Body of pancreas (tissue), 4 donors: ENCODE measurements around the gene HES1.

Experiments
- POLR2A ChIP-seq, 3 donors: fragments of 450-650 bp; IDR thresholded peaks; one replicate each; pipeline ENCODE4 v1.6.1; 2016; ENCODE audit warnings: antibody characterized with exemption in 3 of 3, mild to moderate bottlenecking in 2 of 3
- TF ChIP-seq, protein P1 (sequence below), 7 experiments: fragments of 450-650 bp in 4 of 7; fragments of 200-600 bp in 3 of 7; sonication (generic) in 3 of 7; IDR thresholded peaks; one replicate each; pipeline ENCODE4 v1.5.1; 2016 to 2019; ENCODE audit warnings: antibody characterized with exemption in 7 of 7

DNA sequence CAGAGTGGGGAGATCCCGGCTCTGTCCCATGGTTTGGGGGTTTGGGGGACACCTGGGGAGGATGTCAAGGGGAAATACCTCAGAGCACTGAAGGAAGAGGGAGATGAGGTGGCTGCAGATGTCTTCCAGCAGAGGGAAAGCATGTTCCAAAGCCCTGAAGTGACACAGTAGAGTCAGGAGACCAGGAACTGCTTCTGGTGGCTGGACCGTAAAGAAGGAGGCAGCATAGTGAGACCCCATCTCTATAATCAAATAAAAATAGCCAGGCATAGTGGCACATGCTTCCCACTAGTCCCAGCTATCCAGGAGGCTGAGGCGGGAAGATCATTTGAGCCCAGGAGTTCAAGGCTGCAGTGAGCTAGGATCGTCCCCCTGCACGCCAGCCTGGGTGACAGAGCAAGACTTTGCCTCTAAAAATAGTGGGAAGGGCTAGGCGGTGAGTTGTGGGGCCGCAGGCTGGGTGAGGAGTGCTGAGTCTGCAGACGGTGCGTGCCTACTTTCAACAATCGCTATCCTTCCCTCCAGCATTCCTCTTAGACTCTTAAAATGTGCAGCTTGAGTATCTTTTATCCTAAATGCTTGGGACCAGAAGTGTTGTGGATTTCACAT is 26.2 kb downstream of the HES1 start:
- TF ChIP-seq, protein P1, sequence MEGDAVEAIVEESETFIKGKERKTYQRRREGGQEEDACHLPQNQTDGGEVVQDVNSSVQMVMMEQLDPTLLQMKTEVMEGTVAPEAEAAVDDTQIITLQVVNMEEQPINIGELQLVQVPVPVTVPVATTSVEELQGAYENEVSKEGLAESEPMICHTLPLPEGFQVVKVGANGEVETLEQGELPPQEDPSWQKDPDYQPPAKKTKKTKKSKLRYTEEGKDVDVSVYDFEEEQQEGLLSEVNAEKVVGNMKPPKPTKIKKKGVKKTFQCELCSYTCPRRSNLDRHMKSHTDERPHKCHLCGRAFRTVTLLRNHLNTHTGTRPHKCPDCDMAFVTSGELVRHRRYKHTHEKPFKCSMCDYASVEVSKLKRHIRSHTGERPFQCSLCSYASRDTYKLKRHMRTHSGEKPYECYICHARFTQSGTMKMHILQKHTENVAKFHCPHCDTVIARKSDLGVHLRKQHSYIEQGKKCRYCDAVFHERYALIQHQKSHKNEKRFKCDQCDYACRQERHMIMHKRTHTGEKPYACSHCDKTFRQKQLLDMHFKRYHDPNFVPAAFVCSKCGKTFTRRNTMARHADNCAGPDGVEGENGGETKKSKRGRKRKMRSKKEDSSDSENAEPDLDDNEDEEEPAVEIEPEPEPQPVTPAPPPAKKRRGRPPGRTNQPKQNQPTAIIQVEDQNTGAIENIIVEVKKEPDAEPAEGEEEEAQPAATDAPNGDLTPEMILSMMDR (IDR thresholded peaks at IDR 0.05) = no peak
- no peak for TF ChIP-seq POLR2A (IDR thresholded peaks at IDR 0.05)
